Heart left ventricle (tissue), 13 donors: ENCODE measurements around the gene PTPN6.

Experiments
- CTCF ChIP-seq, 12 donors: fragments of 200-600 bp; sonication (generic) in 4 of 12; IDR thresholded peaks; one replicate each; pipeline versions ENCODE4 v1.5.0 to v1.8.0; 2018 to 2022; ENCODE audit warnings: antibody characterized with exemption in 12 of 12, mild to moderate bottlenecking in 5 of 12
- POLR2A ChIP-seq, 2 donors: fragments of 450-650 bp; IDR thresholded peaks; one replicate each; pipeline ENCODE4 v1.6.1; 2017; ENCODE audit warnings: antibody characterized with exemption in 2 of 2, mild to moderate bottlenecking in 2 of 2, moderate library complexity in 2 of 2
- donor health status: ischemic (EF 13 %, LVEDD 7.1; RV severe dilation, severe dysfunction).
- donor health status: DM: no; HTN: yes; CAD: no.
- donor health status: DM: no; HTN: no; CAD: no.
- donor health status: ischemic (EF 25% LVEDD 6.9; RV normal size, moderate dysfunction).
- donor health status: ischemic (EF 25% LVEDD 5.7; RV mildly dilated, moderate dysfunction).
- donor health status: ischemic (EF 35%, LVEDD 5.7; RV mildly dilated, moderate dysfunction).
- donor health status: nonischemic (EF 11% LVEDD 7.7; RV severe dilation, severe dysfunction).
- donor health status: DM: yes; HTN: yes; CAD: no.
- donor health status: PGD.
- donor health status: ischemic (EF 29% LVEDD 5.4; RV normal size, mild dysfunction).
- donor health status: nonischemic (EF 23%, LVEDD 6.1; RV moderate dilation, normal function).

- no peak for TF ChIP-seq CTCF (IDR thresholded peaks at IDR 0.05)
- TF ChIP-seq POLR2A (IDR thresholded peaks at IDR 0.05) = no peak
Measured at GRCh38 chr12:7005311-7005710, 54.2 kb downstream of the PTPN6 start.
